Measurements from ENCODE around the gene IL12RB2.

IL12RB2 gene

DNA sequence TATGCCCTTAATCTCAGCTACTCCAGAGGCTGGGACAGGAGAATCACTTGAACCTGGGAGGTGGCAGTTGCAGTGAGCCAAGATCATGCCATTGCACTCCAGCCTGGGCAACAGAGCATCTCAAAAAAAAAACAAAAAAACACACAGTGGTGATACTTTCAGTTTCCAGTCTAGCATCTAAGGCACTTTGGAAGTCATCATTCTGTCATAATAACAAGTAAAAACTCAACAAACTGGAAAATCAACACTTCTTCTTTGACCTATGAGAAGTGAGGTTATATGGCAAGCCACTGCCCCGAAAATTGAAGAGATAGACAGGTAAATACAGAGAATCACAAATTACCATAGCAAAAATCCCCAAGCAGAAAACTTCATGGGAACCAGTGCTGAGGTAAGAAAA, 51.9 kb downstream of the IL12RB2 start:
- H3K36me3 ChIP-seq (replicated peaks; ENCODE audit: insufficient read depth, low read length), result no peaks in the 10 kb centered on the region
- H3K79me2 ChIP-seq (ENCODE audit: low read length), result no peaks in the 10 kb centered on the region
- DNase-seq, result peak; percentile 27
- TF ChIP-seq EZH2phosphoT487 (IDR thresholded peaks at IDR 0.05; ENCODE audit: low read length) (no peak), EZH2 (optimal IDR thresholded peaks at IDR 0.05; ENCODE audit: low read depth, low read length) (no peak)
- TF ChIP-seq, protein P1, sequence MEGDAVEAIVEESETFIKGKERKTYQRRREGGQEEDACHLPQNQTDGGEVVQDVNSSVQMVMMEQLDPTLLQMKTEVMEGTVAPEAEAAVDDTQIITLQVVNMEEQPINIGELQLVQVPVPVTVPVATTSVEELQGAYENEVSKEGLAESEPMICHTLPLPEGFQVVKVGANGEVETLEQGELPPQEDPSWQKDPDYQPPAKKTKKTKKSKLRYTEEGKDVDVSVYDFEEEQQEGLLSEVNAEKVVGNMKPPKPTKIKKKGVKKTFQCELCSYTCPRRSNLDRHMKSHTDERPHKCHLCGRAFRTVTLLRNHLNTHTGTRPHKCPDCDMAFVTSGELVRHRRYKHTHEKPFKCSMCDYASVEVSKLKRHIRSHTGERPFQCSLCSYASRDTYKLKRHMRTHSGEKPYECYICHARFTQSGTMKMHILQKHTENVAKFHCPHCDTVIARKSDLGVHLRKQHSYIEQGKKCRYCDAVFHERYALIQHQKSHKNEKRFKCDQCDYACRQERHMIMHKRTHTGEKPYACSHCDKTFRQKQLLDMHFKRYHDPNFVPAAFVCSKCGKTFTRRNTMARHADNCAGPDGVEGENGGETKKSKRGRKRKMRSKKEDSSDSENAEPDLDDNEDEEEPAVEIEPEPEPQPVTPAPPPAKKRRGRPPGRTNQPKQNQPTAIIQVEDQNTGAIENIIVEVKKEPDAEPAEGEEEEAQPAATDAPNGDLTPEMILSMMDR (IDR thresholded peaks at IDR 0.05; ENCODE audit: low read length), result no peak
- no peak overlapping the region for H2AFZ ChIP-seq (ENCODE audit: low read length)
- no peaks in the 10 kb centered on the region for H3K4me1 ChIP-seq (ENCODE audit: low read length)
- H3K4me2 ChIP-seq (ENCODE audit: low read depth, low read length), result no peak overlapping the region
- H3K9me2 ChIP-seq (replicated peaks; ENCODE audit: insufficient read depth, low read length), result no peaks in the 10 kb centered on the region
- no peaks in the 10 kb centered on the region for H4K20me1 ChIP-seq (ENCODE audit: insufficient read depth, low read length)
- H3K27me3 ChIP-seq (replicated peaks; ENCODE audit: insufficient read depth, low read length), result no peaks in the 10 kb centered on the region
- no peak overlapping the region for H3K9ac ChIP-seq (ENCODE audit: low read length)
- H3K9me3 ChIP-seq (replicated peaks; ENCODE audit: insufficient read depth, low read length), result no peaks in the 10 kb centered on the region
- H3F3A ChIP-seq (ENCODE audit: insufficient read depth, low read length), result no peaks in the 10 kb centered on the region
- no peak overlapping the region for H3K27ac ChIP-seq (ENCODE audit: low read length)
- H3K4me3 ChIP-seq (ENCODE audit: low read length), result no peak overlapping the region

DNA sequence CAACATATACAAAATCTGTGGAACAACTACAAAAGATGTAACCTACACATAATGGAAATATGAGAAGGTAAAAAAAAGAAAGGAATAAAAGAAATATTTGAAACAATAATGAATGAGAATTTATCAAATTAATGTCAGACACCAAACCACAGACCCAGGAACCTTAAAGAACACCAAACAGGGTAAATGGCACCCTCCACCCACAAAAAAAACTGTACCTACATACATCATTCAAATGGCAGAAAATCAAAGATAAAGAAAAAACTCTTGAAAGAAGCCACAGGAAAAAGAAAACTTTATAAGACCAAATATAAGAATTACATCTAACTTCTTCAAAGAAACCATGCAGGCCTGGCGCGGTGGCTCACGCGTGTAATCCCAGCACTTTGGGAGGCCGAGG, 54.0 kb downstream of the IL12RB2 start:
- Histone ChIP-seq H3K9me3 (replicated peaks; ENCODE audit: insufficient read depth, low read length) (no peaks in the 10 kb centered on the region), H3K36me3 (replicated peaks; ENCODE audit: insufficient read depth, low read length) (no peaks in the 10 kb centered on the region)

DNA sequence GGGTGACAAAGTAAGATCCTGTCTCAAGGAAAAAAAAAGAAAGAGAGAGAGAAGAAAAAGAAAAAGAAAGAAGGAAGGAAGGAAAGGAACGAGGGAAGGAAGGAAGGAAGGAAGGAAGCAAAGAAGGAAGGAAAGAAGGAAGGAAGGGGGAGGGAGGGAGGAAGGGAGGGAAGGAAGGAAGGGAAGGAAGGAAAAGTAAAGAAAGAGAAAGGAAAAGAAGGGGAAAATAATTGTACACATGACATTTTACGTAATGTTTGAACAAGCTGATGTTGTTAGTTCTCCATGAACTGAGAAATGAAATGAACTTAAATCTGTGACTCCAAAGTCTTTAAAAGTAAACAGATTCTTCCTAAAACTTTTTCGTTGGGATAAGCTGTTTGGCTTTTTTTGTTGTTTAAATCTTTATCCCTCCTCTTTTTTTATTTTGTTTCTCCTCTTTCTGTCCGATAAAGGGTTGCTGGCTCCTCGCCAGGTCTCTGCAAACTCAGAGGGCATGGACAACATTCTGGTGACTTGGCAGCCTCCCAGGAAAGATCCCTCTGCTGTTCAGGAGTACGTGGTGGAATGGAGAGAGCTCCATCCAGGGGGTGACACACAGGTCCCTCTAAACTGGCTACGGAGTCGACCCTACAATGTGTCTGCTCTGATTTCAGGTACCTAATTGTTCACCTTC, 59.8 kb downstream of the IL12RB2 start:
- no peaks in the 10 kb centered on the region for H3K36me3 ChIP-seq (replicated peaks; ENCODE audit: insufficient read depth, low read length)
- no peak for DNase-seq

More for the DNA sequence above, 54.0 kb downstream of the IL12RB2 start:
- Histone ChIP-seq H3K9ac (ENCODE audit: low read length) (no peak overlapping the region), H3K4me3 (ENCODE audit: low read length) (no peak overlapping the region), H3K4me2 (ENCODE audit: low read depth, low read length) (no peak overlapping the region), H3K4me1 (ENCODE audit: low read length) (no peaks in the 10 kb centered on the region), H3F3A (ENCODE audit: insufficient read depth, low read length) (no peaks in the 10 kb centered on the region), H2AFZ (ENCODE audit: low read length) (no peak overlapping the region), H4K20me1 (ENCODE audit: insufficient read depth, low read length) (no peaks in the 10 kb centered on the region), H3K79me2 (ENCODE audit: low read length) (no peaks in the 10 kb centered on the region), H3K27ac (ENCODE audit: low read length) (no peak overlapping the region), H3K27me3 (replicated peaks; ENCODE audit: insufficient read depth, low read length) (no peaks in the 10 kb centered on the region), H3K9me2 (replicated peaks; ENCODE audit: insufficient read depth, low read length) (no peaks in the 10 kb centered on the region)
- no peak for TF ChIP-seq EZH2phosphoT487 (IDR thresholded peaks at IDR 0.05; ENCODE audit: low read length)
- TF ChIP-seq, protein P1 (IDR thresholded peaks at IDR 0.05; ENCODE audit: low read length), result no peak
- TF ChIP-seq EZH2 (optimal IDR thresholded peaks at IDR 0.05; ENCODE audit: low read depth, low read length), result no peak
- no peak for DNase-seq

More for the DNA sequence above, 59.8 kb downstream of the IL12RB2 start:
- H3K9ac ChIP-seq (ENCODE audit: low read length), result no peak overlapping the region
- no peaks in the 10 kb centered on the region for H3K9me2 ChIP-seq (replicated peaks; ENCODE audit: insufficient read depth, low read length)
- H2AFZ ChIP-seq (ENCODE audit: low read length), result no peak overlapping the region
- no peak overlapping the region for H3K4me3 ChIP-seq (ENCODE audit: low read length)
- no peaks in the 10 kb centered on the region for H3F3A ChIP-seq (ENCODE audit: insufficient read depth, low read length)
- no peak overlapping the region for H3K27ac ChIP-seq (ENCODE audit: low read length)
- H3K4me2 ChIP-seq (ENCODE audit: low read depth, low read length), result no peak overlapping the region
- H3K9me3 ChIP-seq (replicated peaks; ENCODE audit: insufficient read depth, low read length), result no peaks in the 10 kb centered on the region
- H3K27me3 ChIP-seq (replicated peaks; ENCODE audit: insufficient read depth, low read length), result no peaks in the 10 kb centered on the region
- TF ChIP-seq, protein P1 (IDR thresholded peaks at IDR 0.05; ENCODE audit: low read length), result no peak
- TF ChIP-seq EZH2phosphoT487 (IDR thresholded peaks at IDR 0.05; ENCODE audit: low read length) (no peak), EZH2 (optimal IDR thresholded peaks at IDR 0.05; ENCODE audit: low read depth, low read length) (no peak)
- no peaks in the 10 kb centered on the region for H3K4me1 ChIP-seq (ENCODE audit: low read length)
- no peaks in the 10 kb centered on the region for H4K20me1 ChIP-seq (ENCODE audit: insufficient read depth, low read length)
- no peaks in the 10 kb centered on the region for H3K79me2 ChIP-seq (ENCODE audit: low read length)

Data from MM.1S (cell line).